CD14-positive monocyte (primary cell): Measurements from ENCODE around the gene CAMTA1. TPM values are rescaled to one million over a fixed set of nuclear protein-coding genes. Genes with fewer than 3 reads are reported as not detected.
"Not testable (repeated sequence)": the region's sequence is repeated elsewhere in the genome, so short reads cannot be mapped to it uniquely, and the experiment has no call there.

ENCODE experiments used
- DNase-seq, 3 donors: peaks; one replicate each; pipeline ENCODE4 v3.0.0-alpha.2; 2011 to 2022
- H2AFZ ChIP-seq: 2 replicates; pipeline ENCODE4 v1.6.0; 2012; ENCODE audit warnings: mild to moderate bottlenecking, low read depth, low read length, inconsistent platforms; ENCODE audit not compliant: insufficient read depth, poor library complexity, severe bottlenecking
- H3K27ac ChIP-seq, 2 donors: 1 replicate in 1 of 2; 2 replicates in 1 of 2; pipeline ENCODE4 v1.5.1; 2012 to 2013; ENCODE audit warnings: low read length in 2 of 2, control low read depth in 1 of 2, inconsistent platforms in 1 of 2, low read depth in 1 of 2, mild to moderate bottlenecking in 1 of 2
- H3K27me3 ChIP-seq, 2 donors: one replicate each; pipeline versions ENCODE4 v1.6.0 to v1.6.1; 2011 to 2013; ENCODE audit warnings: low read length in 2 of 2; ENCODE audit not compliant: control insufficient read depth in 2 of 2, insufficient read depth in 2 of 2
- H3K36me3 ChIP-seq, 2 donors: replicated peaks in 1 of 2; 1 replicate in 1 of 2; 2 replicates in 1 of 2; pipeline versions ENCODE4 v1.5.1 to v1.6.1; 2012 to 2013; ENCODE audit warnings: low read length in 2 of 2, control low read depth in 1 of 2, inconsistent platforms in 1 of 2, mild to moderate bottlenecking in 1 of 2; ENCODE audit not compliant: insufficient read depth in 2 of 2, control insufficient read depth in 1 of 2
- H3K4me1 ChIP-seq, 2 donors: 1 replicate in 1 of 2; 2 replicates in 1 of 2; pipeline versions ENCODE4 v1.5.1 to v1.6.1; 2012 to 2013; ENCODE audit warnings: low read length in 2 of 2, control low read depth in 1 of 2, inconsistent platforms in 1 of 2, mild to moderate bottlenecking in 1 of 2, moderate library complexity in 1 of 2; ENCODE audit not compliant: insufficient read depth in 2 of 2, control insufficient read depth in 1 of 2
- H3K4me2 ChIP-seq: replicated peaks from 2 replicates; pipeline ENCODE3; 2012; ENCODE audit warnings: low read length, moderate library complexity, mild to moderate bottlenecking; ENCODE audit not compliant: poor library complexity, severe bottlenecking; ENCODE audit errors: extremely low read depth
- H3K4me3 ChIP-seq, 3 experiments: fragments of 200-600 bp in 1 of 3; sonication (generic) in 1 of 3; replicated peaks in 1 of 3; 1 replicate in 2 of 3; 2 replicates in 1 of 3; pipeline ENCODE4 v1.5.1; 2011 to 2013; ENCODE audit warnings: low read length in 3 of 3, mild to moderate bottlenecking in 3 of 3, control low read depth in 2 of 3, low read depth in 2 of 3, inconsistent platforms in 1 of 3, moderate library complexity in 1 of 3
- H3K79me2 ChIP-seq: 2 replicates; pipeline ENCODE4 v1.6.0; 2012; ENCODE audit warnings: mild to moderate bottlenecking, control low read depth, inconsistent platforms, low read length, moderate library complexity; ENCODE audit not compliant: insufficient read depth
- H3K9ac ChIP-seq: 2 replicates; pipeline ENCODE4 v1.6.0; 2017; ENCODE audit warnings: low read length, mild to moderate bottlenecking; ENCODE audit not compliant: insufficient read depth, poor library complexity, severe bottlenecking
- H3K9me3 ChIP-seq, 2 donors: replicated peaks in 1 of 2; 1 replicate in 1 of 2; 2 replicates in 1 of 2; pipeline versions ENCODE4 v1.5.1 to v1.6.1; 2012 to 2013; ENCODE audit warnings: low read length in 2 of 2, control low read depth in 1 of 2; ENCODE audit not compliant: control insufficient read depth in 1 of 2, insufficient read depth in 1 of 2
- H4K20me1 ChIP-seq: 2 replicates; pipeline ENCODE4 v1.6.0; 2012; ENCODE audit warnings: mild to moderate bottlenecking, low read length, control low read depth, moderate library complexity; ENCODE audit not compliant: insufficient read depth
- H3K27ac Mint-ChIP-seq, 7 donors: one replicate each; pipeline ENCODE4 v1.8.0; 2020; ENCODE audit warnings: mild to moderate bottlenecking in 7 of 7, mixed read lengths in 7 of 7, moderate library complexity in 6 of 7, inconsistent platforms in 2 of 7
- H3K27me3 Mint-ChIP-seq, 3 donors: one replicate each; pipeline ENCODE4 v1.8.0; 2021 to 2022; ENCODE audit warnings: low read depth in 3 of 3, mild to moderate bottlenecking in 3 of 3, mixed read lengths in 3 of 3, moderate library complexity in 3 of 3, inconsistent platforms in 1 of 3
- H3K36me3 Mint-ChIP-seq, 2 donors: one replicate each; pipeline ENCODE4 v1.8.0; 2020; ENCODE audit warnings: mixed read lengths in 2 of 2, inconsistent platforms in 1 of 2, mild to moderate bottlenecking in 1 of 2
- H3K4me1 Mint-ChIP-seq: one replicate; pipeline ENCODE4 v1.8.0; 2020; ENCODE audit warnings: mild to moderate bottlenecking, mixed read lengths
- H3K4me3 Mint-ChIP-seq, 2 donors: one replicate each; pipeline ENCODE4 v1.8.0; 2020; ENCODE audit warnings: mild to moderate bottlenecking in 2 of 2, mixed read lengths in 2 of 2, moderate library complexity in 1 of 2
- H3K9me3 Mint-ChIP-seq, 7 donors: one replicate each; pipeline ENCODE4 v1.8.0; 2020 to 2022; ENCODE audit warnings: mixed read lengths in 7 of 7, mild to moderate bottlenecking in 6 of 7, moderate library complexity in 6 of 7, inconsistent platforms in 2 of 7
- CTCF ChIP-seq: fragments of 200-600 bp; IDR thresholded peaks from one replicate; pipeline ENCODE4 v1.8.0; 2022; ENCODE audit warnings: antibody characterized with exemption, mild to moderate bottlenecking
- WGBS: methylation state at CpG from one replicate; pipeline ENCODE4 v1.1.5; 2013; ENCODE audit warnings: missing lambda C conversion rate; ENCODE audit not compliant: insufficient coverage; 5-methylcytosine and 5-hydroxymethylcytosine counted together
- intact Hi-C, 2 donors: fragments of 100-400 bp; cut with micrococcal nuclease; formaldehyde crosslinking; loops; one replicate each; pipeline versions ENCODE4 v1.15.0 to v1.15.1; 2023
- polyA plus RNA-seq, 3 donors: library from polyadenylated mRNA; depleted of rRNA in 1 of 3; unstranded in 2 of 3; stranded (reverse) in 1 of 3; fragments of 300-500 nt in 2 of 3; fragments of >200 nt in 1 of 3; fragmentation: Illumina TruSeq in 2 of 3; gene quantifications; 1 replicate in 2 of 3; 2 replicates in 1 of 3; pipeline ENCODE4 v1.2.3, GENCODE V29; 2012 to 2021

The CAMTA1 gene
- polyA plus RNA-seq, 3 donors = 52.0 to 89.6 (median 78.3) TPM

- no peak for DNase-seq
- Mint-ChIP-seq H3K4me1 (no peaks in the 10 kb centered on the region), H3K36me3 (no peaks in the 10 kb centered on the region), H3K9me3 (peaks cover 0 to 3% (median 0%) of the 10 kb centered on the region in 7 donors), H3K4me3 (no peak overlapping the region), H3K27me3 (peaks cover 4 to 14% (median 11%) of the 10 kb centered on the region in 3 donors), H3K27ac (peak overlapping the region in 1 of 7 donors; percentile 21)
- no peak overlapping the region for H3K27ac ChIP-seq
- no peak for TF ChIP-seq CTCF
- H3K4me2 ChIP-seq = no peak overlapping the region
- H3K79me2 ChIP-seq = no peaks in the 10 kb centered on the region
- H3K4me1 ChIP-seq = no peaks in the 10 kb centered on the region
- WGBS = 88% methylated on average over 1 of the region's 3 CpGs
- intact Hi-C loops = no loop called here
- H3K9me3 ChIP-seq = no peaks in the 10 kb centered on the region
- H3K9ac ChIP-seq = no peak overlapping the region
- no peaks in the 10 kb centered on the region for H4K20me1 ChIP-seq
- no peaks in the 10 kb centered on the region for H3K27me3 ChIP-seq
- no peak overlapping the region for H2AFZ ChIP-seq
- no peak overlapping the region for H3K4me3 ChIP-seq
- H3K36me3 ChIP-seq = no peaks in the 10 kb centered on the region
These were observed 595.5 kb downstream of the CAMTA1 start for GRCh38 chr1:7380712-7381111.

GRCh38 chr1:7381729-7382128, 596.5 kb downstream of the CAMTA1 start:
- H3K4me3 ChIP-seq, H3K27me3 ChIP-seq, intact Hi-C loops, H3K9me3 Mint-ChIP-seq, H3K27ac ChIP-seq, H3K36me3 Mint-ChIP-seq, H3K4me3 Mint-ChIP-seq, H3K9me3 ChIP-seq, H3K36me3 ChIP-seq, H3K4me2 ChIP-seq, H4K20me1 ChIP-seq, H3K9ac ChIP-seq, H3K27ac Mint-ChIP-seq, H2AFZ ChIP-seq, H3K4me1 Mint-ChIP-seq, DNase-seq, H3K79me2 ChIP-seq, H3K4me1 ChIP-seq: not testable (repeated sequence)
- WGBS = no CpG with 5 or more reads among the region's 3 CpGs
- peaks cover 4 to 14% (median 11%) of the 10 kb centered on the region in 3 donors for H3K27me3 Mint-ChIP-seq
